ENCODE measurements around the gene NPEPL1.
"Not testable (repeated sequence)": the region's sequence is repeated elsewhere in the genome, so short reads cannot be mapped to it uniquely, and the experiment has no call there.

DNA sequence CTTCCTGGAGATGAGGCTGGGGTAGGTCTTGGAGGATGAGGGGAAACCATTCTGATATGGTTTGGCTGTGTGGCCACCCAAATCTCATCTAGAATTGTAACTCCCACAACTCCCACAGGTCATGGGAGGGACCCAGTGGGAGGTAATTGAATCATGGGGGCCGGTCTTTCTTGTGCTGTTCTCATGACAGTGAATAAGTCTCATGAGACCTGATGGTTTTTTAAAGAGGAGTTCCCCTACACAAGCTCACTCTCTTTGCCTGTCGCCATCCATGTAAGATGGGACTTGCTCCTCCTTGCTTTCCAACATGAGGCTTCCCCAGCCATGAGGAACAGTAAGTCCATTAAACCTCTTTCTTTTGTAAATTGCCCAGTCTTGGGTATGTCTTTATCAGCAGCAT is 58.1 kb downstream of the NPEPL1 start:
- not testable (repeated sequence) for TF ChIP-seq POLR2A (IDR thresholded peaks at IDR 0.05)
- TF ChIP-seq, protein P1, sequence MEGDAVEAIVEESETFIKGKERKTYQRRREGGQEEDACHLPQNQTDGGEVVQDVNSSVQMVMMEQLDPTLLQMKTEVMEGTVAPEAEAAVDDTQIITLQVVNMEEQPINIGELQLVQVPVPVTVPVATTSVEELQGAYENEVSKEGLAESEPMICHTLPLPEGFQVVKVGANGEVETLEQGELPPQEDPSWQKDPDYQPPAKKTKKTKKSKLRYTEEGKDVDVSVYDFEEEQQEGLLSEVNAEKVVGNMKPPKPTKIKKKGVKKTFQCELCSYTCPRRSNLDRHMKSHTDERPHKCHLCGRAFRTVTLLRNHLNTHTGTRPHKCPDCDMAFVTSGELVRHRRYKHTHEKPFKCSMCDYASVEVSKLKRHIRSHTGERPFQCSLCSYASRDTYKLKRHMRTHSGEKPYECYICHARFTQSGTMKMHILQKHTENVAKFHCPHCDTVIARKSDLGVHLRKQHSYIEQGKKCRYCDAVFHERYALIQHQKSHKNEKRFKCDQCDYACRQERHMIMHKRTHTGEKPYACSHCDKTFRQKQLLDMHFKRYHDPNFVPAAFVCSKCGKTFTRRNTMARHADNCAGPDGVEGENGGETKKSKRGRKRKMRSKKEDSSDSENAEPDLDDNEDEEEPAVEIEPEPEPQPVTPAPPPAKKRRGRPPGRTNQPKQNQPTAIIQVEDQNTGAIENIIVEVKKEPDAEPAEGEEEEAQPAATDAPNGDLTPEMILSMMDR (IDR thresholded peaks at IDR 0.05): not testable (repeated sequence)
